ENCODE measurements around the gene ARAP3.

ARAP3 gene

DNA sequence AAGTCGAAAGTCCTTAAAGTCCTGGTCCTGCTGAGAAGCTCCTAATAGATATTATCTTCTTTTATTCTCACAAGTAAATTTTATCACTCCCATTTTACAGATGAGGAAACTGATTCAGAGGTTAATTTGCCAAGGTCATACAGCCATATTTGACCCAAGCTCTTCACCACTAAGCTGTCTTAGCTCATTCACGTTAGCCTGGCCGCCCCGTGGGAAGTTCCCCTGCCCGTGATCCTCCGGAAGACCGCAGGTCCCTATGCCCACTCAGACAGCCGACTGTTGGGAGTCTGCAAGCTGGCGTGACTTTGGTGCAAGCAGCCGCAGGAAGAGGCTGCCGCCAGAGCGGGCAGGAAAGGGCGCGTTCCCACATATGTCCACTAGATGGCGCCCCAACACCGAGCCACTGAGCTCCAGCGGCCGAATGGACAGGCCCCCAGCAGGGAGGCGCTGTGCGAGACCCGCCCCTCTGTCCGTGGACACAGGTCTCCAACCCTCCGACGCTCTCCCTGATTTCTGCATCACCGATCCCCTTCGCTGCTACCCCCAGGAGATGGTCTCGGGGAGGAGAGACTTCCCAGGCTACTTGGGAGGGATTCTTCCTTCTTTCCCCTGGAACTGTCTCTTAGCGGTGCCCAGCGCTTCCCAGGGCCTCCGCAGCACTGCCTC lies 10.0 kb upstream of the ARAP3 start:
- DNase-seq (ENCODE audit: low read depth), result no peak
- TF ChIP-seq, protein P1, sequence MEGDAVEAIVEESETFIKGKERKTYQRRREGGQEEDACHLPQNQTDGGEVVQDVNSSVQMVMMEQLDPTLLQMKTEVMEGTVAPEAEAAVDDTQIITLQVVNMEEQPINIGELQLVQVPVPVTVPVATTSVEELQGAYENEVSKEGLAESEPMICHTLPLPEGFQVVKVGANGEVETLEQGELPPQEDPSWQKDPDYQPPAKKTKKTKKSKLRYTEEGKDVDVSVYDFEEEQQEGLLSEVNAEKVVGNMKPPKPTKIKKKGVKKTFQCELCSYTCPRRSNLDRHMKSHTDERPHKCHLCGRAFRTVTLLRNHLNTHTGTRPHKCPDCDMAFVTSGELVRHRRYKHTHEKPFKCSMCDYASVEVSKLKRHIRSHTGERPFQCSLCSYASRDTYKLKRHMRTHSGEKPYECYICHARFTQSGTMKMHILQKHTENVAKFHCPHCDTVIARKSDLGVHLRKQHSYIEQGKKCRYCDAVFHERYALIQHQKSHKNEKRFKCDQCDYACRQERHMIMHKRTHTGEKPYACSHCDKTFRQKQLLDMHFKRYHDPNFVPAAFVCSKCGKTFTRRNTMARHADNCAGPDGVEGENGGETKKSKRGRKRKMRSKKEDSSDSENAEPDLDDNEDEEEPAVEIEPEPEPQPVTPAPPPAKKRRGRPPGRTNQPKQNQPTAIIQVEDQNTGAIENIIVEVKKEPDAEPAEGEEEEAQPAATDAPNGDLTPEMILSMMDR (IDR thresholded peaks at IDR 0.05; ENCODE audit: control insufficient read depth, extremely low read depth, insufficient read depth), result peak; percentile 98
- peak overlapping the region; percentile 46 for H3K4me3 ChIP-seq (ENCODE audit: low read depth, low read length)

DNA sequence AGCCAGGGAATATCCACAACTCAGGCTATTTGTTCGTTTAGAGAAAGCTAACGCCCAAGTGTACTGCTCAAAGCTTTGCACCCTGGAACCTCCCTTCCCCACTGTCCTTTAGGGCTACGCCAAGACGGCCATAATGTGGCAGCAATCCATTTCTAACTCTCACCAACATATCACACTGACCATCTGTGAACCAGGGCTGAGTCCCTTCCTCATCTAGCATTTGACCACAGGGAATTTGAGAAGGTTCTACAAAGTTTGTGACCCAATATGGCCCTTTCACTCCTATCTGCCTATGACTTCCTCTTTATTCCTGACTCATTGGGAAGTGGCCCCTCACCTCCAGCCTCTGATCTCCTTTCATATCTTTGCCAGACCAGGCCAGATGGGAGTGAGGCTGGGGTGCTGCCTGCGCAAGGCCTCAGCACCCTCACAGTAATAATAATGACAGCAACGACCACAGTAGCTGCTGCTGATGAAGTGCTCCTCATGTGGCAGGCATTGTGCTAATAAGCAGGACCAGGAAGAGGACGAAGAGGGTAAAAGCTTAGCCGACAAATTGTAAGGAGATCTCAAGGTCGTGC lies 9.3 kb upstream of the ARAP3 start:
- TF ChIP-seq, protein P1 (IDR thresholded peaks at IDR 0.05; ENCODE audit: control insufficient read depth, extremely low read depth, insufficient read depth), result no peak
- no peak overlapping the region for H3K4me3 ChIP-seq (ENCODE audit: low read depth, low read length)
- no peak for DNase-seq (ENCODE audit: low read depth)

DNA sequence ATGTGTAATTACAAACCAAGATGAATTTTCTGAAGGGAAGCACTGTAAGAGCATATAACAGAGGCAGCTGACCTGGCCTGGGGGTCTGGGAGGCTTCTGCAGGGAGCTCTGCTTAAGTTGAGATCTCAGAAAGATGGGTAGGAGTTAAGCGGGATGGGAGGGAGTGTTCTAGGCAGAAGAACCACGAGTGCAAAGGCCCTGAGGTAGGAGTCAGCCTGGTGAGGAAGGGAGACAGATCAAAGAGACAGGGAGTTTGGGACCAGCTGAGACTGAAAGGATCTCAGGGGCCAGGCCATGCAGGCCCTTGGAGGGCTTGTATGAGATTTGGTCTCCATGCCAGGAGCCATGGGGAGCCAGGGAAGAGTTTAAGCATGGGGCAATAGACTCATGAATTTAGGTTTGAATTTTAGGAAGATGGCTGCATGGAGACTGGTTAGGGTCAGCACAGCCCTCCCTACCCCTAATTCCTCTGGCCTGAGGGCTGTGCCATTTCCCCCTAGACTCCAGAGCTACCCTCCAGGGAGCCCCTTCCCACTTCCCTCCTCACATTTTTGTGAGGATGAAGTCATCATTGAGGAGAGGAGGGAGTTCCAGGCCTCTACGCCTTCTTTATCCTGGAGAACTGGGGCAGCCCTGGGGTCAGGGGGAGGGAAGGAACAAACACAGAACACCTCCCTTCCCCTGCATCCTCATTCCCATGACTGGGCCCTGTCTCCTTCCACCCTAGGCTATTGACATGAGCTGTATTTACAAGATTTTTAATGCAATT lies 4.8 kb upstream of the ARAP3 start:
- TF ChIP-seq, protein P1 (IDR thresholded peaks at IDR 0.05; ENCODE audit: control insufficient read depth, extremely low read depth, insufficient read depth), result no peak
- no peak overlapping the region for H3K4me3 ChIP-seq (ENCODE audit: low read depth, low read length)
- no peak for DNase-seq (ENCODE audit: low read depth)

DNA sequence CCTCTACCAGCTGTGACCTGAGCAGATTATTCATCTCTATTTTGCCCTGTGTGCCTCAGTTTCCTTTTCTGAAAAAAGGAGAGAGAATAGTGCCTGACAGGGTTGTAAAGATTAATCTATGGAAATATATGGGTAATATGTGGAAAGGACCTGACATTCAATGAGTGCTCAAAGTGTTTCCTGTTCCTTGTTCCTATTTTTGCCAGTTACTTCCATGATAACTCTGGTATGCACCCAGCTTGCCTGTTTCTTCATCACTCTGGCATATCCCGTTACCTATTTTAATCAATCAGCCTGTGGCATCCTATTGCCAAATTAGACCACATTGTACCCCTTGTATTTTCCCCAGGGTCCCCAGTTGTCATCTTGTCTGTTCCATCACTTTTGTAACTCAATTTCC lies 3.6 kb upstream of the ARAP3 start:
- no peak for DNase-seq (ENCODE audit: low read depth)
- TF ChIP-seq, protein P1 (IDR thresholded peaks at IDR 0.05; ENCODE audit: control insufficient read depth, extremely low read depth, insufficient read depth), result no peak
- H3K4me3 ChIP-seq (ENCODE audit: low read depth, low read length), result no peak overlapping the region

DNA sequence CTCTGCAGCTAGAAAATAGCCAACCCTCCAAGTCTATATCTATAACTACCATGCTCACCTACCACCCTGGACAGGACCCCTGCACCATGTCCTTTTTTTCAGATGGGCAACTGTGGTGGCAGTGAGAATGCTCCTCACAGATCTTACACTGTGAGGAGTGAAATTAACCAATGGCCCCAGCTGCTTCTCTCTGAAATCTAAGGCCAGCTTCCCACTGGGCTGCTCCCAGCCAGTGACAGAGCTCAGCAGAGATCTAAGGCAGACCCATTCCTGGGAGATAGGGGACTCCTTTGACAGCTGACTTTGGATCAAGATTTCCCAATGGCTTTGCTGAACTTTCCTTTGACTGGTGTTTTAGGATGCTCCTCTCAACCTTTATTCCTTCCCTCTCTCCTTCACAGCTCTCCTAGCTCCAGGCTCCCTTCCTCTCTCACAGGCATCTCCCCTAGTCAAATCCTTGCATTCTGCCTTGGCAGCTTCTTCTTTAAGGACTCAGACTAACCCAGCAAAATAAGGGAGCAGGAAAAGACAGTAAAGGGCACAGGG lies 1.6 kb upstream of the ARAP3 start:
- no peak for DNase-seq (ENCODE audit: low read depth)
- TF ChIP-seq, protein P1 (IDR thresholded peaks at IDR 0.05; ENCODE audit: control insufficient read depth, extremely low read depth, insufficient read depth), result no peak
- H3K4me3 ChIP-seq (ENCODE audit: low read depth, low read length), result no peak overlapping the region

DNA sequence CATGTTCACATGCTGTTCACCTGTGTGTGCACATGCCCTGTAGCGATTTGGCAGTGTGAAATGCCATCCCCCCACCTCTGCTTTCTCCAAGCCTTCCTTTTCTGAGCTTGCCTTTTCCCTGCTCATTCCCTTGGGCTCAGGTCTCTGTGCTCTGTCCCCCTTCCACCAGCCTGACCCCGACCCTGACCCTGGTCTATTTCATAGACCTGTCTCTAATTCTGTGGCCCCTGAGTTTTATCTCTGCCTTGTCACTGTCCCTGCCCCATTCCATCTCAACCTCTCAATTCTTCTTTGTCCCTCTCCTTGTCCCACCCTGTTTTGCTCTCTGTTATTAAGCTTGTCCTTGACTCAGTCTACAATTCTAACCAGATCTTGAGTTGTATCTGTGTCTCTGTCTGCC lies 735 bp downstream of the ARAP3 start:
- TF ChIP-seq, protein P1 (IDR thresholded peaks at IDR 0.05; ENCODE audit: control insufficient read depth, extremely low read depth, insufficient read depth), result no peak
- no peak overlapping the region for H3K4me3 ChIP-seq (ENCODE audit: low read depth, low read length)
- no peak for DNase-seq (ENCODE audit: low read depth)
